ENCODE results near the gene SH3PXD2A. TPM values are rescaled to one million over a fixed set of nuclear protein-coding genes. Genes with fewer than 3 reads are reported as not detected.

SH3PXD2A gene
- total RNA-seq, 4 donors from 2014 or later = 26.5 to 56.9 (median 33.3) TPM

DNA sequence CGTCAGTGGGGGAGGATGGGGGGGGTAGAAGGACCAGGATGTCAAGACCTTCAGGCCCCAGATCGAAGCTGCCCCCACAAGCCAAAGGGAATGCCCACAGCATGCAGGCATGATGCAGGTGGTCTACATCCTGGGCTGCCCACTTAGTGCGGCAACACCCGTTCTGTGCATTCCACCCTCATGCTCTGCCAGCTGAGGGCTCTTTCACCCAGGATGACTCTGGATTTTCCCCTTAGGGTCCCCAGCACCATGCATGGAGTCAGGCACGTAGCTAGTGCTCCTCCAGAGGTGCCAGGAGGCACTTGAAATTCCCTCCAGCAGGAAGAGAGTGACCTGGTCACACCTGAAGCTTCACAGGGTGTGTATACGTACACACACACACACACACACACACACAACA is 66.2 kb downstream of the SH3PXD2A start:
- H3K4me1 ChIP-seq = peaks cover 40 to 97% (median 67%) of the 10 kb centered on the region in 4 donors
- no peak overlapping the region for H3K4me3 ChIP-seq
- WGBS, 2 donors (ENCODE audit: low coverage in 1 of 2) = 63% methylated on average over 6 of the region's 6 CpGs; no CpG with 5 or more reads in 1 of the 2 donors
- intact Hi-C loops (cut with DNase I; ENCODE audit: low total_unique reads) (no loop called here), in situ Hi-C loops (cut with MboI; ENCODE audit: low pct_ligation_motif_present in 1 of 4, low pct_unique_long_range_greater_than_20kb in 1 of 4, low sequenced_read_pairs in 3 of 4) (no loop called here)
- no peaks in the 10 kb centered on the region for H3K9me3 ChIP-seq
- H3K27me3 ChIP-seq = no peaks in the 10 kb centered on the region
- DNase-seq = no peak
- H3K36me3 ChIP-seq = no peaks in the 10 kb centered on the region
- peak overlapping the region; percentile 82 to 89 (median 86) for H3K27ac ChIP-seq
- no peak for TF ChIP-seq EP300 (IDR thresholded peaks at IDR 0.05; ENCODE audit: low read depth)
- no peak for TF ChIP-seq POLR2AphosphoS5 (IDR thresholded peaks at IDR 0.05)
- TF ChIP-seq, protein P1, sequence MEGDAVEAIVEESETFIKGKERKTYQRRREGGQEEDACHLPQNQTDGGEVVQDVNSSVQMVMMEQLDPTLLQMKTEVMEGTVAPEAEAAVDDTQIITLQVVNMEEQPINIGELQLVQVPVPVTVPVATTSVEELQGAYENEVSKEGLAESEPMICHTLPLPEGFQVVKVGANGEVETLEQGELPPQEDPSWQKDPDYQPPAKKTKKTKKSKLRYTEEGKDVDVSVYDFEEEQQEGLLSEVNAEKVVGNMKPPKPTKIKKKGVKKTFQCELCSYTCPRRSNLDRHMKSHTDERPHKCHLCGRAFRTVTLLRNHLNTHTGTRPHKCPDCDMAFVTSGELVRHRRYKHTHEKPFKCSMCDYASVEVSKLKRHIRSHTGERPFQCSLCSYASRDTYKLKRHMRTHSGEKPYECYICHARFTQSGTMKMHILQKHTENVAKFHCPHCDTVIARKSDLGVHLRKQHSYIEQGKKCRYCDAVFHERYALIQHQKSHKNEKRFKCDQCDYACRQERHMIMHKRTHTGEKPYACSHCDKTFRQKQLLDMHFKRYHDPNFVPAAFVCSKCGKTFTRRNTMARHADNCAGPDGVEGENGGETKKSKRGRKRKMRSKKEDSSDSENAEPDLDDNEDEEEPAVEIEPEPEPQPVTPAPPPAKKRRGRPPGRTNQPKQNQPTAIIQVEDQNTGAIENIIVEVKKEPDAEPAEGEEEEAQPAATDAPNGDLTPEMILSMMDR (IDR thresholded peaks at IDR 0.05) = peak in 1 of 5 experiments; percentile 37

DNA sequence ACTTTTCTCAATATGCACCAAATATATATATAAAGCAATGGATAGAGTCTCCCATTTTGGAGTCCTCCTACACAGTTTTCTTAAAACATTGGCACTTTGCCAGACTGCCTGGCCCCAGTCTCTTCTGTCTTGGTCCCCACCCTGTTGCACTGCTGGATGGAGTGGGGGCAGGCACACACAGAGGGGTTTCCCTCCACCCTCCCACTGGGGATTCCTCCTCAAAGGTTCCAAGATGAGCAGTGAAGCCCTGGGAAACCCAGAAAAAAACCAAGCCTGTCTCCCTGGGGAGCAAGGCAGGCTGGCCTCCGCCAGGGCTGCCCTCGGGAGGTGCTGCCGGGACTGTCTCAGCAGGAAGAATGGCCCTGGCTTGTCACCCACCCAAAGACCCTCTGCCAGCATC is 68.0 kb downstream of the SH3PXD2A start:
- Histone ChIP-seq H3K4me1 (peaks cover 42 to 96% (median 66%) of the 10 kb centered on the region in 4 donors), H3K4me3 (no peak overlapping the region), H3K27me3 (no peaks in the 10 kb centered on the region), H3K9me3 (no peaks in the 10 kb centered on the region), H3K27ac (peak overlapping the region in 3 of 4 donors; percentile 12 to 81 (median 74)), H3K36me3 (no peaks in the 10 kb centered on the region)
- WGBS, 2 donors (ENCODE audit: low coverage in 1 of 2) = 89% methylated on average over 3 of the region's 3 CpGs; no CpG with 5 or more reads in 1 of the 2 donors
- intact Hi-C loops (cut with DNase I; ENCODE audit: low total_unique reads) (no loop called here), in situ Hi-C loops (cut with MboI; ENCODE audit: low pct_ligation_motif_present in 1 of 4, low pct_unique_long_range_greater_than_20kb in 1 of 4, low sequenced_read_pairs in 3 of 4) (no loop called here)
- TF ChIP-seq EP300 (IDR thresholded peaks at IDR 0.05; ENCODE audit: low read depth) (no peak), POLR2A (IDR thresholded peaks at IDR 0.05) (no peak), POLR2AphosphoS5 (IDR thresholded peaks at IDR 0.05) (no peak)
- TF ChIP-seq, protein P1 (IDR thresholded peaks at IDR 0.05) = no peak
- DNase-seq = no peak

DNA sequence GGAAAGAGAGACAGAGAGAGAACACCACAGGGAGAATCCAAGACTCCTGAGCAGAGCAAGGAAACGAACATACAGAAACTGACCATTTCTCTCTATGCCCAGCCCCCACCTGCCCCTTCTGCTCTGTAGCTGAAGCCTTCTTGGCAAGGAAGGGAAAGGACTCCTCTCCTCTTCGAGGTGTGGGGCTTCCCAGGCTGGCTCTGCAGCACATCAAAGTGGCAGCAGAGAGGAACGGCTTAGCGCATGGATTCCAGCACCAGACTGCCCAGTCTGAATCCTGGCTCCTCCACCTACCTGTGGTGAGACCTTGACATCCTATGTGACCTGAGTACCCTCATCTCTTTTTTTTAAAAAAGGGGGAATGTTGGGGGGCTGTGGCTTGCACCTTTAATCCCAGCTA is 69.4 kb downstream of the SH3PXD2A start:
- WGBS, 2 donors (ENCODE audit: low coverage in 1 of 2) = 41 to 52% methylated on average over 2 to 4 of the region's 4 CpGs
- H3K9me3 ChIP-seq = no peaks in the 10 kb centered on the region
- H3K27ac ChIP-seq = peak overlapping the region; percentile 66 to 81 (median 76)
- TF ChIP-seq POLR2AphosphoS5 (IDR thresholded peaks at IDR 0.05) = peak in 1 of 3 donors; percentile 21
- TF ChIP-seq, protein P1 (IDR thresholded peaks at IDR 0.05) = no peak
- no peaks in the 10 kb centered on the region for H3K27me3 ChIP-seq
- in situ Hi-C loops (cut with MboI; ENCODE audit: low pct_ligation_motif_present in 1 of 4, low pct_unique_long_range_greater_than_20kb in 1 of 4, low sequenced_read_pairs in 3 of 4) = no loop called here
- no peaks in the 10 kb centered on the region for H3K36me3 ChIP-seq
- intact Hi-C loops (cut with DNase I; ENCODE audit: low total_unique reads) = no loop called here
- DNase-seq = no peak
- no peak overlapping the region for H3K4me3 ChIP-seq
- peaks cover 35 to 94% (median 66%) of the 10 kb centered on the region in 4 donors for H3K4me1 ChIP-seq

DNA sequence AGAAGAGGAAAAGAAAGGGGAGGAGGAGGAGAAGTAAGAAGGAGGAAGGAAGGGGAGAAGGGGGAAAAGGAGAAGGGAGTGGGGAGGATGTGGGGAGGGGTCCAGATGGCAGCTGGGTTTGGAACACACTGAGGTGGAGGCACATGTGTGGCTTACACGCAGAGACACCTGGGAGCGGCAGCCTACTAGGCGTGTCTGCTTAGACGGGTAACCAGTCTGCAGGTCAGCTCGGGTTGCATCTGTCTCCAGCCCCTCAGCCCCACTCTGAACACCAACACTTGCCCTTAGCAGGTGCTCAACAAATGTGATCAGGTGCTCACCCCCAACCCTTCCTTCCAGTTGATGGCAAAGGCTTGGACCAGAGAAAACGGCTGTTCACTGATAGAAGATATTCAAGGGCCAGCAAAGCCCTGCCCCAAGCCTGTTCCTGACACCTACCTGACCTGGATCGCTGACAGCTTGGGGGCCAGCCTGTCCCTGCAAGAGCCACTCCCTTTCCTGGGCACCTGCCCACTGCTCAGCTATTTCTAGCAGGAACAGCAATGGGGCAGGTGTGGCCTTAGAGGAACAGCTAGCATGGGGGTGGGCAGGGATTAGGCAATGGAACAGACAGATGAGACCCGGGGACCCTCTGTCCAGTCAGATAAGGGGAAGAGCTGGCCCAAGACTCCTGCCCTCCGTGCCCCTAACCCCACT is 70.5 kb downstream of the SH3PXD2A start:
- TF ChIP-seq, protein P1 (IDR thresholded peaks at IDR 0.05) = no peak
- TF ChIP-seq POLR2AphosphoS5 (IDR thresholded peaks at IDR 0.05) (peak; percentile 15 to 53 (median 47)), POLR2A (IDR thresholded peaks at IDR 0.05) (peak; percentile 12)
- Histone ChIP-seq H3K36me3 (no peaks in the 10 kb centered on the region), H3K27ac (peak overlapping the region; percentile 66 to 81 (median 76)), H3K4me1 (peaks cover 31 to 94% (median 65%) of the 10 kb centered on the region in 4 donors), H3K27me3 (no peaks in the 10 kb centered on the region), H3K4me3 (no peak overlapping the region), H3K9me3 (no peaks in the 10 kb centered on the region)
- WGBS, 2 donors (ENCODE audit: low coverage in 1 of 2) = 45 to 92% methylated on average over 5 to 9 of the region's 9 CpGs
- intact Hi-C loops (cut with DNase I; ENCODE audit: low total_unique reads) = no loop called here
- peak; percentile 87 for DNase-seq
- in situ Hi-C loops (cut with MboI; ENCODE audit: low pct_ligation_motif_present in 1 of 4, low pct_unique_long_range_greater_than_20kb in 1 of 4, low sequenced_read_pairs in 3 of 4) = no loop called here
